DOHH2 (cell line): ENCODE data around the gene DLGAP1.

Experiments
- H3F3A ChIP-seq: fragments of 200-600 bp; sonication (generic), shearing (Covaris generic); 2 replicates; pipeline ENCODE4 v1.6.0; 2016; ENCODE audit warnings: antibody characterized with exemption, mild to moderate bottlenecking; ENCODE audit not compliant: control insufficient read depth, insufficient read depth
- H3K27ac ChIP-seq: fragments of 200-600 bp; sonication (generic); 2 replicates; pipeline ENCODE4 v1.5.1; 2014; ENCODE audit warnings: low read depth, mild to moderate bottlenecking, low read length, moderate library complexity
- H3K27me3 ChIP-seq: fragments of 200-600 bp; sonication (generic); 2 replicates; pipeline ENCODE4 v1.6.1; 2014; ENCODE audit warnings: mild to moderate bottlenecking, low read length, mixed read lengths; ENCODE audit not compliant: control insufficient read depth
- H3K36me3 ChIP-seq: fragments of 200-600 bp; sonication (generic); 2 replicates; pipeline ENCODE4 v1.6.1; 2014; ENCODE audit warnings: mild to moderate bottlenecking, low read length, moderate library complexity, mixed read lengths; ENCODE audit not compliant: control insufficient read depth
- H3K4me1 ChIP-seq: fragments of 200-600 bp; sonication (generic); 2 replicates; pipeline ENCODE4 v1.6.1; 2014; ENCODE audit warnings: mild to moderate bottlenecking, low read length, mixed read lengths; ENCODE audit not compliant: control insufficient read depth
- H3K4me2 ChIP-seq: fragments of 200-600 bp; sonication (generic); 2 replicates; pipeline ENCODE4 v1.6.0; 2014; ENCODE audit warnings: mild to moderate bottlenecking, low read length, moderate library complexity
- H3K4me3 ChIP-seq: fragments of 200-600 bp; sonication (generic); 2 replicates; pipeline ENCODE4 v1.5.1; 2014; ENCODE audit warnings: mild to moderate bottlenecking, low read length, mixed read lengths
- H3K79me2 ChIP-seq: fragments of 200-600 bp; sonication (generic); 2 replicates; pipeline ENCODE4 v1.6.1; 2014; ENCODE audit warnings: mild to moderate bottlenecking, low read length, mixed read lengths; ENCODE audit not compliant: control insufficient read depth
- H3K9me2 ChIP-seq: fragments of 200-600 bp; sonication (generic); replicated peaks from 2 replicates; pipeline ENCODE4 v1.6.1; 2014; ENCODE audit warnings: mild to moderate bottlenecking, low read length, mixed read lengths; ENCODE audit not compliant: control insufficient read depth
- H3K9me3 ChIP-seq: fragments of 200-600 bp; sonication (generic); 2 replicates; pipeline ENCODE4 v1.6.1; 2014; ENCODE audit warnings: antibody characterized with exemption, low read length, mixed read lengths; ENCODE audit not compliant: control insufficient read depth, insufficient read depth
- H4K20me1 ChIP-seq: fragments of 200-600 bp; sonication (generic); 2 replicates; pipeline ENCODE4 v1.6.0; 2014; ENCODE audit warnings: low read depth, mild to moderate bottlenecking, antibody characterized with exemption, low read length, moderate library complexity; ENCODE audit not compliant: control insufficient read depth, insufficient read depth
- EZH2phosphoT487 ChIP-seq: fragments of 200-600 bp; sonication (generic); IDR thresholded peaks from 2 replicates; pipeline ENCODE4 v1.6.1; 2017; ENCODE audit warnings: borderline replicate concordance, mild to moderate bottlenecking, antibody characterized with exemption, low read length, moderate library complexity, mixed read lengths
- TF ChIP-seq, protein P1 (sequence below): fragments of 200-600 bp; sonication (generic); IDR thresholded peaks from one replicate; pipeline ENCODE4 v1.5.1; 2014; ENCODE audit warnings: antibody characterized with exemption, mild to moderate bottlenecking, low read depth, low read length; ENCODE audit not compliant: poor library complexity, severe bottlenecking

DLGAP1 gene

DNA sequence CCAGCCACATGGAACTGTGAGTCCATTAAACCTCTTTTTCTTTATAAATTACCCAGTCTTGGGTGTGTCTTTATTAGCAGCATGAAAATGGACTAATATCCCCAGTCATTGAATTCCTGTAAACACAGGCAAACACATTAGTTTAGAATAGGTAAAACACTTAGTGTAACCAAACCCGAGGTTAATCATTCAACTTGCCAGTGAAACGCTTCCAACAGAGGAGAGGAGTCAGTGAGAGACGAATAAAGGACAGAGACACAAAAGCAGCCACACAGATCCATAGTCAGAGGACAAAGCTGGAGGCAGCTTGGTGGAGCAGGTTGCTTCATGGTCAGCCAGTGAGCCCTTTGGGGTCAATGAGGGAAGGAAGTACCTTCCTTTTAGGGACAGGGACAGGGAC lies 657.1 kb downstream of the DLGAP1 start:
- no peak overlapping the region for H3K4me3 ChIP-seq
- no peaks in the 10 kb centered on the region for H3K36me3 ChIP-seq
- no peaks in the 10 kb centered on the region for H3F3A ChIP-seq
- H4K20me1 ChIP-seq = no peaks in the 10 kb centered on the region
- H3K27ac ChIP-seq = no peak overlapping the region
- H3K9me2 ChIP-seq = no peaks in the 10 kb centered on the region
- TF ChIP-seq, protein P1, sequence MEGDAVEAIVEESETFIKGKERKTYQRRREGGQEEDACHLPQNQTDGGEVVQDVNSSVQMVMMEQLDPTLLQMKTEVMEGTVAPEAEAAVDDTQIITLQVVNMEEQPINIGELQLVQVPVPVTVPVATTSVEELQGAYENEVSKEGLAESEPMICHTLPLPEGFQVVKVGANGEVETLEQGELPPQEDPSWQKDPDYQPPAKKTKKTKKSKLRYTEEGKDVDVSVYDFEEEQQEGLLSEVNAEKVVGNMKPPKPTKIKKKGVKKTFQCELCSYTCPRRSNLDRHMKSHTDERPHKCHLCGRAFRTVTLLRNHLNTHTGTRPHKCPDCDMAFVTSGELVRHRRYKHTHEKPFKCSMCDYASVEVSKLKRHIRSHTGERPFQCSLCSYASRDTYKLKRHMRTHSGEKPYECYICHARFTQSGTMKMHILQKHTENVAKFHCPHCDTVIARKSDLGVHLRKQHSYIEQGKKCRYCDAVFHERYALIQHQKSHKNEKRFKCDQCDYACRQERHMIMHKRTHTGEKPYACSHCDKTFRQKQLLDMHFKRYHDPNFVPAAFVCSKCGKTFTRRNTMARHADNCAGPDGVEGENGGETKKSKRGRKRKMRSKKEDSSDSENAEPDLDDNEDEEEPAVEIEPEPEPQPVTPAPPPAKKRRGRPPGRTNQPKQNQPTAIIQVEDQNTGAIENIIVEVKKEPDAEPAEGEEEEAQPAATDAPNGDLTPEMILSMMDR = no peak
- TF ChIP-seq EZH2phosphoT487 = no peak
- H3K9me3 ChIP-seq = no peaks in the 10 kb centered on the region
- no peaks in the 10 kb centered on the region for H3K79me2 ChIP-seq
- H3K27me3 ChIP-seq = no peaks in the 10 kb centered on the region
- H3K4me2 ChIP-seq = no peak overlapping the region
- no peaks in the 10 kb centered on the region for H3K4me1 ChIP-seq

DNA sequence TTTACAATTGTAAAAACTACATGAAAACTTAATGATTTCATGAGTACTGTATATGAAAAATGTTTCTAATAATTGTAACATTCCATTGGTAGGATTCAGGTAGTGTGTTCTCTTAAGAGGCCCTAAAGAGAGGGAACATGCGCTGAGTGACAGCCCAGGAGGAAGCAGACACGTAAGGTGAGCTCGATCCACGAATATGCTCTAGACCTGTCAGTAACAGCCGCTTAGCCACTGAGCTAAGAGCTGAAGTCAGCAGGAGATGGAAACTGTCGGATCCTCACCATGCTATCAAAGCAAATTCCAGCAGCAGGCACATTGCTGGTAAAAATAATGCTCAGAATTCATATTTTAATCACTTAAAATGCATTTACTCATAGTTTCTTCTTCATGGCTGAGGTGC lies 658.7 kb downstream of the DLGAP1 start:
- Histone ChIP-seq H4K20me1 (no peaks in the 10 kb centered on the region), H3K27me3 (no peaks in the 10 kb centered on the region), H3K4me1 (no peaks in the 10 kb centered on the region), H3K27ac (no peak overlapping the region), H3K9me3 (no peaks in the 10 kb centered on the region), H3F3A (no peaks in the 10 kb centered on the region), H3K4me3 (no peak overlapping the region), H3K36me3 (no peaks in the 10 kb centered on the region), H3K4me2 (no peak overlapping the region), H3K9me2 (no peaks in the 10 kb centered on the region), H3K79me2 (no peaks in the 10 kb centered on the region)
- TF ChIP-seq EZH2phosphoT487 = no peak
- TF ChIP-seq, protein P1 = no peak

DNA sequence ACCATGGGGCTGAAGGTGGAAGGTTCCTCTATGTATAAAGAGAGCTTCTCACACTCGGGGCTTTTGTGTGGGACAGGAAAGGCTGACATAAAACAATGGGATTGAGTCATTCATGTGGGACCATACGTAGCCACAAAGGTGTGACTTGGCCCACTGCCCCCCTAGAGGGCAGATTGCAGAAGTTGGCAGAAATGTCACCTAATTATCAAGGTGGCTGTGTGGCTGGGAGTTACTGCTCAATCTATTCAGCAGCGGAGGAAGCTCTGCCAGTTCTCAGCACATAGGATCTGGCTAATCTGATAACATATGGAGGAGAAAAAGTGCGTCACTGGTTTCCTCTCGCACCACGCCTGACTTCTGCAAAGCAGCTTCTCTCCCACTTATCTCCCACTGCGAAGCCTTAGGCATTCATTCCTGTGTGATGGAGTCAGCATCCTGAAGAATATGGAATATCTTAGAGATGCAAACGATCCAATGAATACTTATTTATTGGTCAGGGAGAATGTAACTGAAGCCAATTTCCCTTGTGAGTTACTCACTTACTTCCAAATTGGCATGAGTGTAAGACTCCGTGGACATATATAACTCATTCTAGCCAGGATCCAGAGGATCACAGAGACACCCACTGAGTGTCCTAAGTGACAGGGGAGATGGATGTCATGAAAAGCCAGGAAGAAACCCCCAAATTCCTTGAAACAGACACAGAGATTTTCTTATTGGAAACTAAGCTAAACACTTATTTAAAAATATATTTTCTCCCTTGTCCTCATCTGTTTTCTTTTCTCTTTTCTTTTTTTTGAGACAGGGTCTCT lies 660.4 kb downstream of the DLGAP1 start:
- no peaks in the 10 kb centered on the region for H3K36me3 ChIP-seq
- TF ChIP-seq, protein P1 = no peak
- TF ChIP-seq EZH2phosphoT487 = no peak
- H3K27ac ChIP-seq = no peak overlapping the region
- H3K79me2 ChIP-seq = no peaks in the 10 kb centered on the region
- no peak overlapping the region for H3K4me2 ChIP-seq
- H3F3A ChIP-seq = no peaks in the 10 kb centered on the region
- H3K27me3 ChIP-seq = no peaks in the 10 kb centered on the region
- no peak overlapping the region for H3K4me3 ChIP-seq
- H4K20me1 ChIP-seq = no peaks in the 10 kb centered on the region
- H3K9me2 ChIP-seq = no peaks in the 10 kb centered on the region
- H3K4me1 ChIP-seq = no peaks in the 10 kb centered on the region
- H3K9me3 ChIP-seq = no peaks in the 10 kb centered on the region
